Bone marrow (tissue), 2 donors: ENCODE data around the gene TTF2.
A peak's percentile ranks its signal among the peaks of the same experiment; 100 is the strongest.
"Not testable (repeated sequence)": the region's sequence is repeated elsewhere in the genome, so short reads cannot be mapped to it uniquely, and the experiment has no call there.

Experiments used
- DNase-seq, 2 donors: peaks; one replicate each; lab custom pipeline; 2025; lab: John Stamatoyannopoulos, UW

TTF2 gene

DNA sequence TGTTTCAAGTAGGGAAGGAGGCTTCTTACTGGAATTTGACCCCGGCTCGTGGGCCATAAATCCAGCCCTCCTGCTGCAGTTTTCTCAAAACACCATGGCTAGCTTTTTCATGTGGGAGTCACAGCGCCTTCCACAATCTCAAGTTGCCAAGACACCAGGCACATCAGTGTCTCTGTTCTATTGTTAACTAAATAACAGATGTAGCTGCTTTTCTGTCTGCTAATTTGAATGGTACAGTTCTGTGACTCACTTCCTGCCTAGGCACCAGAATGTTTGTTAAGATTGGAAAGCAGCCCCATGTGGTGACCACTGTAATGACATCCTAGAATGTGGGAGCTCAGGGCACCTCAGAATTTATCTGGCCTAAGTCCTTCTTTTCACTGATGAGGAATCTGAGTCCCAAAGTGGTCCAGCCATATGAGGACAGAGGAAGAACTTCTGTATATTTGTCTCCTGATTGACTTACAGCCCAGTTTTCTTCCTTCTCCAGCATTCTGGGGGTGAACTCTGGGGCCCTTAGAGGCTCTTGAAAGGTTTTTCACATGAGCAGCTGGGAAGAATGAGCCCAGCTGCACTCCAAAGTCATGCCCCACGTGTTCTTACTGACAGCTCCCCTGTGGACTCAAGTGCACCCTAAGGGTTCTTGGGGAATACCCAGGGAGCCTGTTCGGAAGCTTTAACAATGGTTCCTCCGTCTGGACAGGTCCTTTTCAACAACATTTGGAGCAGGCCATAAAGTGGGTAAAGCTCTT lies 33.9 kb downstream of the TTF2 start:
- DNase-seq = peak in 1 of 2 donors; percentile 29

DNA sequence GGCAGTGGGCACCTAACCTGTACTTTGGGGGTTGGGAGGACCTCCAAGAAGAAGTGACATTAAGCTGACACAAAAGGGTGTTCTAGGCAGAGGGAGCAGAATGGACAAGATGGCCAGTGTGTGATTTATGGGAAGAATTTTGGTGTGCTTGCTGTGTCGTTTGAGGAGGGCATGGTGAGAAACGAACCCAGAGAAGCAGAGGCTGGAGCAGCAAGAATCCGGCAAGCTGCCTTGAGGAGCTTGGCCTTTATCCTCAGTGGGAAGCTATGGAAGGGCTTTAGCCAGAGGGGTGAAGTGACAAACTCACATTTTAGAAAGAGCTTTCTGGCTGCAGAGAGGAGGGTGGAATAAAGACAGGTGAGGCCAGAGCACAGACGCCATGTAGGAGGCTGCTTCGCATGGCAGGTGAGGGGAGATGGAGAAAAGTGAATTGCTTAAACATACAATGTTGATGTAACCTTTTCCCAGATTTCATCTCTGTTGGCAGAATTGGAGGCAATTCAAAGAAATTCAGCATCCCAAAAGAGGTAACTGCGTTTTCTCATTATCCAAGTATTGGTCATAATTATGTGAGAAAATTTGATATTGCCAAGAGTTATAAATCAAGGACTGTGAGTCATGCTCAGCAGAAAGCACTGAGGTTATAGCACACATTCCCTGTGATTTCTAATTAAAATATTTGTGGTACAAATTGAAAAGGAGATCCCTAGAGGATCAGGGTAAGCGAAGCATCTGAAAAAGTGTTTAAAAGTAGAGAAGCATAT lies 34.9 kb downstream of the TTF2 start:
- DNase-seq = no peak

DNA sequence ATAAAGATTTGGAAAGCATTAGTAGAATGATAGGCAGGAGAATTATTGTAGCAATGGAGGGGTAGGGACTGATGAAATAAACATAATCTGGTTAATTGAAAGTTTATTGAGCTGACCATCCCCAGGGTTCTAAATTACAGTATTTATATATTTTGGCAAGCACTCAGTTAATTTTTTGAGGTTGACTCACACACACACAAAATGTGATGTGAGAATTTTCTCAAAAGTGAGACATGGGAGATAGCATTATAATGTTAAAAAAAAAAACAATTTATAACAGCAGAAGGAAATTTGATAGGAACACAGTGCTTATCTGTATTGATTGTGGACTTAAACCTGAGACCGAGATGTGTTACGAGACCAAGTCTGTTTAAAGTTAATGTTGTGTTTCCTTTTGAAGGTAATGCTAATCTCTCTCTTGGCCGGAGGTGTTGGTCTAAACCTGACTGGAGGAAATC lies 36.9 kb downstream of the TTF2 start:
- no peak for DNase-seq

DNA sequence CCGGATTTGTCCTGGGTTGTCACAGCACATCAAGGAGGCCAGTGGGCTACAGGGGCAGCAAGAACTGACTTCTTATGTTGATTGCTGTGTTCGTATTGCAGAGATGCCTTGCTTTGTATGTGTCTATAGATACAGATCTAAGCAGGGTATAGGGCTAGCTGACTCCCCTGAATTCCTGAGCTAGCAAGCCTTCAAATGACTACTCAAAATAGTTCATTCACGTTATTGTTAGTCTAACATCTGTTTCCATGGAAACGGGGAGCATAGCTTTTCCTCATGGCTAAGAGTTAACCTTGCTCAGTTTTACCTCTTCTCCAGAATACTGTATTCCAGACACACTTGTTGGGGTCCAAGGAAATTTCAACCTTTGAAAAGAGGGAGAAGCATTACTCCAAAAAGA lies 37.3 kb downstream of the TTF2 start:
- no peak for DNase-seq

DNA sequence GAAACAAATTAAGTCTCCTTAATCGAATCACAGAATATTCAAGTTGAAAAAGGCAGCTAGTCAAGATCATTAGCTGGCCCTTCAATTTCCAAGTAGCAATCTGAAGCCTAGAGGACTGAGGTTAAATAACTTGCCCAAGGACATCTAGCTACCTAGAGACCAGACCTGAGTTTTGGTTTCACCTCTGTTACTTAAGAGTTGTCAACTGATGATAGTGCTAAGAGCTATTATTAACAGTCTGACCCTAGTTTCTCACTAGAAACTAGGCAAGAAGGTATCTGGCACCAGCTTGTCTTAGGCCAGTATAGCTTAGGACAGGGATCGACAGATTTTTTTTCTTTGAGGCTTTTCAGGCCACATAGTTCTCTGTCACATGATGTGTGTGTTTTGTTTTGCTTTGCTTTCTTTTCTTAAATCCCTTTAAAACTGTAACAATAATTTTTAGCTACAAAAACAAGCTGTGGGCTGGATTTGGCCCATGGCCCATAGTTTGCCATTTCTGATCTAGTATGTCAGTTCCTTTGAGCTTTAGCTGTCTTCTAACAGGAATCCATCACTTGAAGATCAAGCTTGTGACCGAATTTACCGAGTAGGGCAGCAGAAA lies 38.3 kb downstream of the TTF2 start:
- DNase-seq = no peak

DNA sequence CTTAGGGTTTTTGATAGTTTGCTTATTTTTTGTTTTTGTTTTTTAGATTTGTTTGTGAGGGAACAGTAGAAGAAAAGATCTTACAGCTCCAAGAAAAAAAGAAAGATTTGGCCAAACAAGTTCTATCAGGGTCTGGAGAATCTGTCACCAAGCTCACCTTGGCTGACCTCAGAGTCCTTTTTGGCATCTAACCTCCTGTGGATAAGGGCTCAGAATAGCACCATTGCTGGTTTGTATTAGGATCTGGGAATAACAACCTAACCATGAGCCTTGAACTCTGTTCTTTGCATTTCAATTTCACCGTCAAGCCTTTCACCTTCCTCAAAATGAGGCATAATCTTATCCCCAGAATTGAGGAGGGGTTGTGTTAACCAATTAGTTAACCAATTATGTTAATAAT lies 41.2 kb downstream of the TTF2 start:
- no peak for DNase-seq

DNA sequence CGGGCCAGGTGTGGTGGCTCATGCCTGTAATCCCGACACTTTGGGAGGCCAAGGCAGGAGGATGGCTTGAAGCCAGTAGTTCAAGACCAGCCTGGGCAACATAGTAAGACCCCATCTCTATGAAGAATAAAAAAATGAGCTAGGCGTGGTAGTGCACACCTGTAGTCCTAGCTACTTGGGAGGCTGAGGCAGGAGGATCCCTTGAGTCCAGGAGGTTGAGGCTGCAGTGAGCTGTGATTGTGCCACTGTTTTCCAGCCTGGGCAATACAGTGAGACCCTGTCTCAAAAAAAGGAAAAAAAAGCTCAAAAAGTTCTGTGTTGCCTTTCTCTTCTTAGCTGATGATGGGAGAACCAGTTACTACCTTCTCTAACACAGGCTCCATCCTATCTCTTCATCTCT lies 41.7 kb downstream of the TTF2 start:
- not testable (repeated sequence) for DNase-seq

DNA sequence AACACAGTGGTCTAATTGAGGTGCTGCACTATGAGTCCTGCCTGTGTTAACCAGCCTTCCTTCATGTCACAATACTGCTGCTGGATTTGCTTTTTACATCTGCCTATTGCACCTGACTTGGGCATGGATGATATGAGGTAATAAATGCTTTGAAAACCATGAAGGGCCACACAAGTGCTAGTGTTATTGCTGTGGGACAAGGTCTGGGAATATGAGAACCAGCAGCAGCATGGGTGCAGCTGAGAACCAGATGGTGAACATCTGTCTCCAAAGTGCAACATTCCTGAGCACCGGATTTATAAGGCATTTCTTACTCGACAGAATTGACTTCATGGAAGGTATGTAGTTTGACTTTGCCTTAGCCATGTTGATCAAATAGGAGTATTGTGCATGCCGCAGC lies 44.9 kb downstream of the TTF2 start:
- DNase-seq = no peak

DNA sequence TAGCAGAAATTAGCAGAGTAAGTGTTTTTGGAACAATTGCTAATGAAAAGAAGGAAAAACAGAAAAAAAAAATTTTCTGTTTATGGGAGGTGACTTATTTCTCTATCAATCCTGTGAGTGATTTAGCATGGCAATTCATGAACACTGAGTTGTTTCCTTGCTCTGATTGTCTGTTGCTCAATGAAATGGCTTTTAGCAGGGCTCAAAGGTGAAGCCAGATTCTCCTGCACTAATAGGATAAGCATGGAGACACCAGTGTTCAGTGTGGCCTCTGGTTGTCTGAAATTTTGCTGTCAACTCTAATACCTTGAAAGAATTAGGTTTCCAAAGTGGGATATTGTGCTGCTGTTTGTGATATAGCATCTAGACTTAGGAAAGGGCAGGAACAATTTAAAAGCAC lies 45.6 kb downstream of the TTF2 start:
- DNase-seq = no peak

DNA sequence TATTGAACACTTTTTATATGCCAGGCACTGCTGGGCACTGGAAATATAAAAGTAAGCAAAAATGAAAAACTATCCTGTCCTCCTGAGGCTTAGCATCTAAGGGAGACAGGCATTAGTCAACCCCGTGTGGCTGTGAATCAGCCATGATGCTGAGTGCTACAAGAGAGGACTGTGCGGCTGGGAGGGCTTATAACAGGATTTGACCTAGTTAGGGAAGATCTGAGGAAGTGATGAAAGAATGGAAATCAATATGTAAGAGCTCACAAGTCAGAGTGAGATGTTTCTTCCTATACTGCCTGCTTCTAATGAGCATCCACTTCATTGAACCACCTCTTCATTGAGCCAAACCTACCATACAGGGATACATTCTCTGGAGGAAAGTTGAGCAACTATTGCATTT lies 46.4 kb downstream of the TTF2 start:
- no peak for DNase-seq

DNA sequence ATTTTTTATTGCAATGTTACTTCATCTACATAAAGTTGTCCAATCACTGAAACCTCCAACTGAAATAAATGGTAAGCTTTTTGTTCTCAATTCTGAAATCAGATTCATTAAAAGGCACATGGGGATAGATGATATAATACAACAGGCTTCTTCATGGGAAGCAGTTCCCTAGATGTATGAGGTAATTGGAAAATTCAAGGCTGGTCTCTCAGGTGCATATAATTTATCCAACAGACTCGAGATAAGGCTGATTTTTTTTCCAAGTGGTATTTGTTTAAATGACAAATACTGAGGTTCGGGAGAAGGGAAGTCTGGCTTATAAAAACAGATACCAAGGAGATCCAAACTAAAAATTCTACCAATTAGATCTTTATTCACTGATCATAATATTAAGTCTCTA lies 47.2 kb downstream of the TTF2 start:
- DNase-seq = no peak

DNA sequence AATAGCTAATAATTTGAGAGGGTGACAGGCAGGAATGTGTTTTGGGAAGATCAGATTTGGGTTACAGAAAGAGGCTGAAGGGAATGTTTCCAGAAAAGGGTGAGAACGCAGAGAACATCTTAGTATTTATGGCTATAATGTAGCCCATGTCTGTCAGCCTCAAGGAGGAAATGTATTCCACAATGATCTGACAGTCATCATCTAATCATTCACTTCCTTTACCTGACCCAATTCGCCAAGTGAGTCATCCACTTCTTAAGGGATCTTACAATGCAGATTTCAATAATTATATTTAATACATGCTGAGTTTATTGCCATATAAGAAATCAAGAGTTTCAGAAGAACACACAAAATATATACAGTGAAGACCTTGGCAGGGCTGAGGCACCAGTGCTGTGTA lies 50.6 kb downstream of the TTF2 start:
- DNase-seq = no peak

DNA sequence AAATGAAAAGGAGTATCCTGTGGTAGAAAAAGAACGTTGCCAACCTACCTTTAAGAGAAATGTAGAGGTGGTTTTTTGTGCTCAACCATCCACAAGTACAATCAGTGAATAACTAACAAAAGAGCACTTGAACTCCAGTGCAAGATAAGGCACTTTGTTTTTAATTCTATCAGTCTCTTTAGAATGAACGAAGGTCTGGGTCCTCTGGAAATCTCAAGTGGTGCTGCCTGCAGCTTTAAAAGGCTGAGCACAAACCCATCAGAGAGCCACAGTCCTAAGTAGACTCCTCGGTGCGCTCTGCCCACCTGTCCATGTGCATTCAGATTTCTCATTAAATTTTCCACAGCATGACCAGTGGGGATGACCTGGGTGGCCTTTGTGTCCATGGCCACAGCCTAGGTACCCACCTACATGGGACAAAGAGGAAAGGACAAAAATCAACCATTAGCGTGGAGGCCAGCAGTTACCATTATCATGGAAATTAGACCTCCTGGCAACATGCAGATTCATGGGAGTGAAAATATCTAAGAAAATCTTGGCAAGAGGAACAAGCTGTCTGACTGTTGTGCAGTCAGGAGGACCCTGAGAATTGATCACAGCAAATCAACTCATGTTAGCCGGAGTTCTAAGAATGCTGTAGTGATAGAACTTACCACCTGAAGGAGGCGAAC lies 52.1 kb downstream of the TTF2 start:
- no peak for DNase-seq

DNA sequence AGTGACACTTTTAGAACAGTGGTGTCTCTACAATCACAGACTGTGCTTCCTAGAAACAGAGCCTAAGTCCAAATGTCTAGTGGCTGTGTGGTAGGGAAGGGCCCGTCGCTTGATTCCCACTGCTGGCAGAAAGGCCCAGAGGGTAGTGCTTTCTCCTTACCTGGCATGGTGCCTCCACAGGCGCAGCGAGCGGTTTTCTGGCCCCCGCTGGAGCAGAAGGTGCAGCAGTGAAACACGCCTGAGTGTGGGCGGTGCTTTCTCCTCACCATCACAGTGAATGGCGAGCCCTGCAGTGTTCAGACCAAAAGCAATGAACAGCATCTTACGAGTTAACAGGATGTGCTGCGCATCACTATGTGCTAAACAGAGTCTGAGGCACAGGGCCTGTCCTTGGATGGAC lies 53.1 kb downstream of the TTF2 start:
- DNase-seq = no peak

DNA sequence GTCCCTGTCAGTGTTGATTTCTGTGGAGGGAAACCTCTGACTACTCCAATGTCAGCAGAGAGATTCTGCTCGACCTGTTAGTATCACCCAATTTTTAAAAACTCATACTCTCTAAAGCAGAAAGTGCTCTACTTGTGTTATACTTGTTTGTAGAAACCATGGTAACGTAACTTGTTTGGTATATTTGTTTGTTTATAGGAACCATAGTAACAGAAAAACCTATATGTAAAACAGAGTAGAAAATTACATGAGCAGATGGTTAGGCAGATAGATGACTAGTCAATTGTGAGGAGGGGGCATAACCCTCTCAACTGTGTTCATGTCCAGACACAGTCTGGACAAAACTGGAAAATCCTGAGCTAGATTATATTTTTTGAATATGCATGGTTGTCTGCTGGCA lies 54.8 kb downstream of the TTF2 start:
- DNase-seq = no peak

DNA sequence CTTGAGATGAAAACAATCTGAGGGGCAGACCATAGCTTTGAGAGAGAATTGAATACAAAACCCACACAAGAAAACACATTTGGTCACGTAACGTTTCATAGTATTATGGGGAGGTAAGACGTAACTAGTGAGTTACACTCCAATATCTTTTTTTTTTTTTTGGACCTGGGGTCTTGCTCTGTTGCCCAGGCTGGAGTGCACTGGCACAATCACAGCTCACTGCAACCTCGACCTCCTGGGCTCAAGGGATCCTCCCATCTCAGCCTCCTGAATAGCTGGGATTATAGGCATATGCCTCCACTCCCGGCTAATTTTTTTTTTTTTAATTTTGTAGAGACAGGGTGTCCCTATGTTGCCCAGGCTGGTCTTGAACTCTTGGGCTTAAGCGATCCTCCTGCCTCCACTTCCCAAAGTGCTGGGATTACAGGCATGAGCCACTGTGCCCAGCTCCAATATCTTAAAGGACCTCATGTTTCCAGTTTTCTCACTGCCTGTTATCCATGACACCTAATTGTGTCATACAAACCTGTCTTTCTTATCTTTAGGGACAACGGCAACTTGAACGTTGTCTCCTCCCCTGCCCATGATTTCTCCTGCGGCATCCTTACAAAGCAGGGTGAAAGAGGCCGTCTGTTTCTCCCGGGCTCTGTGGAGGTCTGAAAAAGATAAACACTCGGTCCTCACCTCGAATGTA lies 56.1 kb downstream of the TTF2 start:
- DNase-seq = no peak

DNA sequence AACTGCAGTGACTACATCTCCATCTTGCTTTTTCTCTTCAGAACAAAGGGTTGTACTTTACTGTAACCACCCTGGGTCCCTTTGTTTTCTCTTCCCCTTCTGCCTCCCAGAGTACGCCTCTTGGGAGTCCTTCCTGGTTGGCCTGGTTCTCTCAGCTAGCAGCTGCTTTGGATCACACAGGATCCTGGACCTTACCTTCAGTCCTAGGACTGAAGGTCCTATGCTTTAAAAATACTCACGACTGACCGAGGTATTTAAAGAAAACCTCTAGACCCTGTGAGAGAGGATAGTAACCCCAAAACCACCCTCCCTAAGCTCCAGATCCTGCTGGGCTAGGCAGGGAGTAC lies 56.6 kb downstream of the TTF2 start:
- DNase-seq = no peak

DNA sequence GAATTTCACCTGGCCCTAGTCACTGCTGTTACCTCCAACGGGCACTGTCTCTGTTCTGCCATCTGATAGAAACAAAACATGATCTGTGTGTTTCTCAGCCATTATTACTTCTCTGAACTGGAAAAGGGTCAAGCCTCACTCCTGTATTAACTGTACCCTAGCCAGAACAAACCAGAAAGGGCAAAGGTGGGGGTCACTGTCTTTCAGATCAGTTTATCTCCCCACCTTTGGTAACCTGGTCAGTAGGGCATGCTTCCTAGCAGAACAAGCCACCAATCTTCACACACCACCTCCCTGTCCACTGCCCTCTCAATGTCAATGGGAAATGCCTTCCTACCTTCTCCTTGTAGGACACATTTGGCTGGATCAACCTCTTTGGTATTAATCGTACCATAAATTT lies 57.6 kb downstream of the TTF2 start:
- DNase-seq = no peak

DNA sequence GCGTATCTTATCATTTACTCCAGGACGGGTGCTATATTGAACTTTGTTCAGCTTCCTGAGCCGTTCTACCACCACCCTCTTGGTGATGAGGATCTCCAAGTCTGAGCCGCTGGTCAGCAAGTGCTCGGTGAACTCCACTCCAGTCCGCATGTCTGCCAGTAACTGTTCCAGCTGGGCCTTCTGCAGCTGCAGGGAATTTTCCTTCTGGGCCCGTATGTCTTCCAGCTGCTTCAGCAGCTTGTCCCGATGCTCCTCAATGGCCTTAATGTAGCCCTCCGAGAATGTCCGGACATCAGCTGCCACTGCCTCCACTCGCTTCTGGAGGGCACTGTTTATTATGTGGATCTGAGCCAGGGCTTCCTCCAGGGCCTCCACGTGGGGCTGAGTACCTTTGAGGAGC lies 58.0 kb downstream of the TTF2 start:
- no peak for DNase-seq

DNA sequence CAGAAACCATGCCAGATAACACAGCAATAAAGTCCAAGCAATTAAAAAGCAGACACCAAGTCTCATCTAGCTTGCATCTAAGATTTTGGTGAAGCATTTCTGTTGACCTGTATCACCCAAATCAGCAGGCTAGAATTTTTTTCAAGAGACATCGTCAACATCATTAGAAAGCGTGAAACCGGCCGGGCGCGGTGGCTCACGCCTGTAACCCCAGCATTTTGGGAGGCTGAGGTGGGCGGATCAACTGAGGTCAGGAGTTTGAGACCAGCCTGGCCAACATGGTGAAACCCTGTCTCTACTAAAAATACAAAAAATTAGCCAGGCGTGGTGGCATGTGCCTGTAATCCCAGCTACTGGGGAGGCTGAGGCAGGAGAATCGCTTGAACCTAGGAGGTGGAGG lies 59.0 kb downstream of the TTF2 start:
- not testable (repeated sequence) for DNase-seq

DNA sequence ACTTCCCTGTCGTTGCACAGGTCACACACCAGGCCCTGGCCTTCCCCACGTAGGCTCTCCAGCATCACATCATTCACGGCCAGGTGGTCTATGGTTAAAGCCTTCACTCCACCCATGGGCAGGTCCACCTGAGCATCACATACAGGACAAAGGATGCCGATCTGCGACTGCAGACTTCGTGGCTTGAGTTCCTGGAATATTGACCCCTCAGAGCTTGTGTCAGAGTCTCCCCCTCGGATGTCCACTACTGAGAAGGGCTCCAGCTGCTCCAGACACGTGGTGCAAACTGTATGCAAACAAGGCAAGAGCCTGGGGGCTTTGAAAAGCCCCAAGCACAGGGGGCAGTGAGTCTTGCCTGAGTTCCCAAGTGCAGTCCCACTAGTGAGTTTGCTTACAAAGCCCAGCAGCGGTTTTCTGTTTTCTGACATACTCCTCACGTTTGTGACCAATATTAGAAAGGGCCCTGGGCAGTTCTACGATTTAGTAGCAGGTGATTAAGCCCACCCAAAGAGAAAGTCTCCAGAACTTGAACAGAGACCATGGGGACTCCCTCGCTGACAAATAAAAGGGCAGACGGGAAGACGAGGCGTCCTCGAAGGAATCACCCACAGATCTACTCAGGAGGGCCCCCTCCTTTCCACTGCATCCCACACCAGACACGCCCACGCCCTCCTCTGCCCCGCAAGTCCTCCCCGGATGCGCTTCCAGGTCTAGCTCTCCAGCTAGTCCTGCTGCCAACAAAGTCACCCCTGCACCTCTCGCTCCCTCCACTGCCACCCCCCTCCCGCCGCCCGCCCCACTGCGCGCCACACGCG lies 60.9 kb downstream of the TTF2 start:
- no peak for DNase-seq
